ENCODE data around the gene FGF8.

- TF ChIP-seq POLR2A (IDR thresholded peaks at IDR 0.05; ENCODE audit: low read length): peak; percentile 20
- no peak for TF ChIP-seq GATA1 (IDR thresholded peaks at IDR 0.05; ENCODE audit: low read depth, low read length)
Measured at GRCh38 chr10:101783736-101784118, 7.8 kb upstream of the FGF8 start.

All from erythroblast (primary cell).